ENCODE results near the gene CXXC5. TPM values are rescaled to one million over a fixed set of nuclear protein-coding genes. Genes with fewer than 3 reads are reported as not detected.
"Not testable (repeated sequence)": the region's sequence is repeated elsewhere in the genome, so short reads cannot be mapped to it uniquely, and the experiment has no call there.

The CXXC5 gene
- total RNA-seq, 1 donor from 2014 or later: 37.3 TPM

DNA sequence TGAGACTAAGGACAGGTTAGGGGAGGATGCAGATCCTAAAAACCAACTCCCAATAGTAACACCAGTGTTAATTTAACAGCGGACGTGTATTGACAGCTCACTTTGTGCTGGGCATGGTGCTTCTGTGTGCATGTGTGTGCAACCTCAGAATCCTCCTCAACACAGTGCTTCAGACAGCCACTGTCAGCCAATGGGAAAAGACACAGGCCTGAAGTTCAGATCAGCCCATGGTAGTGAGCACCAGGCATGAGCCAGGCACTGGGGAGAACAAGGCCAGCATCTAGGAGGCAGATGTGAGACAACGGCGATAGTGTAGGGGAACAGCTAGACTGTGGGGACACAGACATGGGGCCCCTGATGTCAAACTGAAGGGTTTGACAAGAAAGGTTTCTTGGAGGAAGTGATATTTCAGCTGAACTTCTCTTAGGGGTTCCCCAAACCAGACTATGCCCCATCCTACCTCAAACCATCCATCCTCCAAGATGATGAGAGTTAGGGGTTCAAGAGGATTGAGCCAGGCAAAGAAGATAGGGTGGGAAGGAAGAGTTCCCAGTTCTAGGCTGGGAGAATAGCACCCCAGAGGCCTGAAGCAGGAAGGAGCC, 75.9 kb downstream of the CXXC5 start:
- no peak overlapping the region for H3K4me3 Mint-ChIP-seq (ENCODE audit: unreplicated experiment)
- no peaks in the 10 kb centered on the region for H3K27me3 Mint-ChIP-seq (ENCODE audit: unreplicated experiment)
- peaks cover 3% of the 10 kb centered on the region for H3K36me3 Mint-ChIP-seq (ENCODE audit: low read depth, unreplicated experiment)
- TF ChIP-seq, protein P1, sequence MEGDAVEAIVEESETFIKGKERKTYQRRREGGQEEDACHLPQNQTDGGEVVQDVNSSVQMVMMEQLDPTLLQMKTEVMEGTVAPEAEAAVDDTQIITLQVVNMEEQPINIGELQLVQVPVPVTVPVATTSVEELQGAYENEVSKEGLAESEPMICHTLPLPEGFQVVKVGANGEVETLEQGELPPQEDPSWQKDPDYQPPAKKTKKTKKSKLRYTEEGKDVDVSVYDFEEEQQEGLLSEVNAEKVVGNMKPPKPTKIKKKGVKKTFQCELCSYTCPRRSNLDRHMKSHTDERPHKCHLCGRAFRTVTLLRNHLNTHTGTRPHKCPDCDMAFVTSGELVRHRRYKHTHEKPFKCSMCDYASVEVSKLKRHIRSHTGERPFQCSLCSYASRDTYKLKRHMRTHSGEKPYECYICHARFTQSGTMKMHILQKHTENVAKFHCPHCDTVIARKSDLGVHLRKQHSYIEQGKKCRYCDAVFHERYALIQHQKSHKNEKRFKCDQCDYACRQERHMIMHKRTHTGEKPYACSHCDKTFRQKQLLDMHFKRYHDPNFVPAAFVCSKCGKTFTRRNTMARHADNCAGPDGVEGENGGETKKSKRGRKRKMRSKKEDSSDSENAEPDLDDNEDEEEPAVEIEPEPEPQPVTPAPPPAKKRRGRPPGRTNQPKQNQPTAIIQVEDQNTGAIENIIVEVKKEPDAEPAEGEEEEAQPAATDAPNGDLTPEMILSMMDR (IDR thresholded peaks at IDR 0.05; ENCODE audit: unreplicated experiment): no peak
- DNase-seq (ENCODE audit: low spot score): no peak
- H3K4me1 Mint-ChIP-seq (ENCODE audit: unreplicated experiment): no peaks in the 10 kb centered on the region
- H3K27ac Mint-ChIP-seq (ENCODE audit: unreplicated experiment): no peak overlapping the region
- no peaks in the 10 kb centered on the region for H3K9me3 Mint-ChIP-seq (ENCODE audit: unreplicated experiment)

GRCh38 chr5:139725073-139725830, 77.1 kb downstream of the CXXC5 start:
- DNase-seq (ENCODE audit: low spot score): no peak
- TF ChIP-seq, protein P1 (IDR thresholded peaks at IDR 0.05; ENCODE audit: unreplicated experiment): no peak
- H3K27ac Mint-ChIP-seq (ENCODE audit: unreplicated experiment): no peak overlapping the region
- H3K9me3 Mint-ChIP-seq (ENCODE audit: unreplicated experiment): no peaks in the 10 kb centered on the region
- peaks cover 3% of the 10 kb centered on the region for H3K36me3 Mint-ChIP-seq (ENCODE audit: low read depth, unreplicated experiment)
- H3K4me3 Mint-ChIP-seq (ENCODE audit: unreplicated experiment): no peak overlapping the region
- no peaks in the 10 kb centered on the region for H3K27me3 Mint-ChIP-seq (ENCODE audit: unreplicated experiment)
- no peaks in the 10 kb centered on the region for H3K4me1 Mint-ChIP-seq (ENCODE audit: unreplicated experiment)

DNA sequence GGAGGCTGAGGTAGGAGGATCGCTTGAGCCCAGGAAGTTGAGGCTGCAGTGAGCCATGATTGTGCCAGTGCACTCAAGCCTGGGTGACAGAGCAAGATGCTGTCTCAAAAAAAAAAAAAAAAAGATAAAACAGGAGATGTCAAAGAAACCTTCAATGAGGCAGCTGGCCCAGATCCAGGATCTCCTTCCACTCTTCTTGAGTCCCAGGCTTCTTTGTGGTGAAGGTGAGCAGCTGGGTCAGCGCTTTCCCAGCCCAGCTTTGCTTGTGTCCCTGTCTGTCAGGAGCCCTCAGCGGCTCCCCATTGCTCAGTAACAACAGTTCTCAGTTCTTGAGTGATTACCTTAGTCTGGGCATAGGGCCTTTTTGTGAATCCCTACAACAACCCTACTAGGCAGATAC, 78.1 kb downstream of the CXXC5 start:
- Mint-ChIP-seq H3K4me1 (ENCODE audit: unreplicated experiment) (peaks cover 2% of the 10 kb centered on the region), H3K27me3 (ENCODE audit: unreplicated experiment) (no peaks in the 10 kb centered on the region), H3K27ac (ENCODE audit: unreplicated experiment) (no peak overlapping the region), H3K4me3 (ENCODE audit: unreplicated experiment) (no peak overlapping the region), H3K9me3 (ENCODE audit: unreplicated experiment) (no peaks in the 10 kb centered on the region), H3K36me3 (ENCODE audit: low read depth, unreplicated experiment) (peaks cover 3% of the 10 kb centered on the region)
- TF ChIP-seq, protein P1 (IDR thresholded peaks at IDR 0.05; ENCODE audit: unreplicated experiment): no peak
- DNase-seq (ENCODE audit: low spot score): no peak

DNA sequence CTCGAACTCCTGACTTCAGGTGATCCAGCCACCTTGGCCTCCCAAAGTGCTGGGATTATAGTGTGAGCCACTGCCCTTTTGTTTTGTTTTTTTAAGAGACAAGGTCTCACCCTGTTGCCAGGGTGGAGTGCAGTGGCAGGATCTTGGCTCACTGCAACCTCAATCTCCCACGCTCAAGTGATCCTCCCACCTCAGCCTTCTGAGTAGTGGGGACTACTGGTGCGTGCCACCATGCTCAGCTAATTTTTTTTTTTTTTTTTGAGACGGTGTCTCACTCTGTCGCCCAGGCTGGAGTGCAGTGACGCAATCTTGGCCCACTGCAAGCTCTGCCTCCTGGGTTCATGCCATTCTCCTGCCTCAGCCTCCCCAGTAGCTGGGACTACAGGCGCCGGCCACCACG, 79.5 kb downstream of the CXXC5 start:
- not testable (repeated sequence) for H3K4me1 Mint-ChIP-seq (ENCODE audit: unreplicated experiment); H3K27me3 Mint-ChIP-seq (ENCODE audit: unreplicated experiment); DNase-seq (ENCODE audit: low spot score); H3K36me3 Mint-ChIP-seq (ENCODE audit: low read depth, unreplicated experiment); H3K4me3 Mint-ChIP-seq (ENCODE audit: unreplicated experiment); H3K9me3 Mint-ChIP-seq (ENCODE audit: unreplicated experiment); H3K27ac Mint-ChIP-seq (ENCODE audit: unreplicated experiment)

GRCh38 chr5:139731281-139731680, 83.1 kb downstream of the CXXC5 start:
- DNase-seq (ENCODE audit: low spot score): no peak

More at GRCh38 chr5:139731281-139731680, 83.1 kb downstream of the CXXC5 start:
- Mint-ChIP-seq H3K36me3 (ENCODE audit: low read depth, unreplicated experiment) (no peaks in the 10 kb centered on the region), H3K27ac (ENCODE audit: unreplicated experiment) (no peak overlapping the region), H3K27me3 (ENCODE audit: unreplicated experiment) (peaks cover 2% of the 10 kb centered on the region), H3K9me3 (ENCODE audit: unreplicated experiment) (no peaks in the 10 kb centered on the region), H3K4me1 (ENCODE audit: unreplicated experiment) (peaks cover 2% of the 10 kb centered on the region), H3K4me3 (ENCODE audit: unreplicated experiment) (no peak overlapping the region)
- TF ChIP-seq, protein P1 (IDR thresholded peaks at IDR 0.05; ENCODE audit: unreplicated experiment): no peak

Measured in endothelial cell (in vitro differentiated cells).